OCI-LY7 (cell line): Measurements from ENCODE around the gene TCTA.

Experiments
- EZH2phosphoT487 ChIP-seq: fragments of 200-600 bp; sonication (generic); IDR thresholded peaks from 2 replicates; pipeline ENCODE4 v1.6.1; 2018; ENCODE audit warnings: low read depth, borderline replicate concordance, mild to moderate bottlenecking, mixed run types, antibody characterized with exemption, low read length, moderate library complexity, mixed read lengths
- TF ChIP-seq, protein P1 (sequence below): fragments of 200-600 bp; sonication (generic); conservative IDR thresholded peaks from 2 replicates; pipeline ENCODE4 v1.5.1; 2014; ENCODE audit warnings: mild to moderate bottlenecking, antibody characterized with exemption, low read length, moderate library complexity, mixed read lengths

DNA sequence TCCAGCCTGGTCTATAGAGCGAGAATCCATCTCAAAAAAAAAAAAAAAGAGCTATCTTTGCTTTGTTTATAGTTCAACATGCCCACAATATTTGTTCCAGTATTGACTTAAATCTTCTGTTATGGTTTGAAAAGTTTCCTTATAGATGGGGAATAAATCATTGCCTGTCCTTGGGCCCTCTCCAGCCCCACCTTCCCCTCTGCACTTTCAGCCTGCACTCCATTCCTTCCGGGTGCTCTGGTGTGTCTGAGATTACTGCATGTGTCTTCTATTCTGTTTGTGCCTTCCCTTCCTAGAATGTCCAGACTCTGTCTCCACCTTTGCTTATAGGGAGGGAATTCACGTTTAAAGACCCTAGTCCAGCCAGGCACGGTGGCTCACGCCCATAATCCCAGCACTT, 28.8 kb upstream of the TCTA start:
- TF ChIP-seq, protein P1, sequence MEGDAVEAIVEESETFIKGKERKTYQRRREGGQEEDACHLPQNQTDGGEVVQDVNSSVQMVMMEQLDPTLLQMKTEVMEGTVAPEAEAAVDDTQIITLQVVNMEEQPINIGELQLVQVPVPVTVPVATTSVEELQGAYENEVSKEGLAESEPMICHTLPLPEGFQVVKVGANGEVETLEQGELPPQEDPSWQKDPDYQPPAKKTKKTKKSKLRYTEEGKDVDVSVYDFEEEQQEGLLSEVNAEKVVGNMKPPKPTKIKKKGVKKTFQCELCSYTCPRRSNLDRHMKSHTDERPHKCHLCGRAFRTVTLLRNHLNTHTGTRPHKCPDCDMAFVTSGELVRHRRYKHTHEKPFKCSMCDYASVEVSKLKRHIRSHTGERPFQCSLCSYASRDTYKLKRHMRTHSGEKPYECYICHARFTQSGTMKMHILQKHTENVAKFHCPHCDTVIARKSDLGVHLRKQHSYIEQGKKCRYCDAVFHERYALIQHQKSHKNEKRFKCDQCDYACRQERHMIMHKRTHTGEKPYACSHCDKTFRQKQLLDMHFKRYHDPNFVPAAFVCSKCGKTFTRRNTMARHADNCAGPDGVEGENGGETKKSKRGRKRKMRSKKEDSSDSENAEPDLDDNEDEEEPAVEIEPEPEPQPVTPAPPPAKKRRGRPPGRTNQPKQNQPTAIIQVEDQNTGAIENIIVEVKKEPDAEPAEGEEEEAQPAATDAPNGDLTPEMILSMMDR, result no peak
- TF ChIP-seq EZH2phosphoT487, result no peak
